ENCODE data around the gene PCSK2.

GRCh38 chr20:17262786-17263185 is 35.9 kb downstream of the PCSK2 start:
- no peak for TF ChIP-seq POLR2AphosphoS5 (IDR thresholded peaks at IDR 0.05; ENCODE audit: low read depth, low read length)
- no peak for TF ChIP-seq POLR2A (IDR thresholded peaks at IDR 0.05; ENCODE audit: low read depth, low read length)
- TF ChIP-seq TAF1 (IDR thresholded peaks at IDR 0.05; ENCODE audit: borderline replicate concordance, low read depth, low read length) = no peak
